GM21717 (cell line): ENCODE measurements around the gene TFF3.

Experiments used
- ATAC-seq: cut with Tn5 transposase; IDR thresholded peaks from one replicate; pipeline ENCODE4 v1.9.1; 2021; ENCODE audit warnings: mild to moderate bottlenecking, moderate library complexity; ENCODE audit not compliant: unreplicated experiment

TFF3 gene

DNA sequence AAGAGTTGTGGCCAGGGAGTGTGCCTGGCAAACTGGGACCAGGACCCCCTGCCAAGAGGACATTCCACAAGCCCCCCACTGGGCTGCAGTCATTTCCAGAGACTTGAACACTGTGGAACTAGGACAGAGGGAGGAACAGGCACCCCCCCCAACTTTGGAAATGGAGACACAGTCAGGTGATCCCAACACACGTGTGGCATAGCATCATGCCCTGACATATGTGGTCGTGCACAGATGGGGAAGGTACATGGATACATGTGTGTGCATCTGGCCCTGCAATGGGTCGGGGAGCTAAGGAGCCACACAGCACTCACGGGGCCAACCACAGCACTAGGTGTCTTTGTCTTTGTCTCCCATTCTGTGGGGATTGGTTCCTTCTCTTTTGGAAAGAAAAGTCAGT lies 6.6 kb upstream of the TFF3 start:
- ATAC-seq, result no peak

DNA sequence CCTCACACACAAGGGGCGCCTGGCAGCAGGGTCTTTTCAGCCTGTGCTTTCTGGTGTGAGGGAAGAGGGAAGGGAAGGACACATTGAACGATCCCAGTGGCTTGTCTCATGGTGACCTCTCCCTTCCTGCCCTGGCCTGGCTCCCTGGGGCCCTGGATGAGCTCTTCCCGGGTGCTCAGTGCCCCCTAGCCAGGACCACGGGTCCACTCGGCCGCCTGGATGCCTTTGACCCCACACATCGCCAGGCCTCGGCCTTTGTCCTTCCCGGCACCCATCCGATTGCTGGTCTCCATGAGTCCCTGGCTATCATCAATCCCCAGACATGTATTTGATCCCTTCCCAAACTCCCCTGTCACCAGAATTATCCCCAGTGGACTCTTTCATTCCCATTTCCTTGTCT lies 6.0 kb upstream of the TFF3 start:
- ATAC-seq, result no peak

DNA sequence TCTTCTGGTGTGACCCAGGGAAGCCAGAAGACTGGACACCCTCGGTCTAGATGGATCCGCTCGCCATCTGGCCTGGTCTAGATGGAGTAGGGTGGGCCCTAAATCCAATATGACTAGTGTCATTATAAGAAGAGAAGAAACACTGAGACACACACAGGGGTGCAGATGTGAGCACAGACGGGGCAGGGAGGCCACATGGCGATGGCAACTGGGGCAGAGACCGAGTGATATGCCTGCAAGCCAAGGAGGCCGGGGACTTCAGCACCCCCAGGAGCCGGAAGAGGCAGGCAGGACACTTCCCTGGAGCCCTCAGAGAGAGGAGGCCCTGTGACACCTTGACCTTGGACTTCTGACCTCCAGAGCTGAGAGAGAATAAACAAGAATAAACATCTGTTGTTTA lies 5.6 kb upstream of the TFF3 start:
- ATAC-seq, result no peak

DNA sequence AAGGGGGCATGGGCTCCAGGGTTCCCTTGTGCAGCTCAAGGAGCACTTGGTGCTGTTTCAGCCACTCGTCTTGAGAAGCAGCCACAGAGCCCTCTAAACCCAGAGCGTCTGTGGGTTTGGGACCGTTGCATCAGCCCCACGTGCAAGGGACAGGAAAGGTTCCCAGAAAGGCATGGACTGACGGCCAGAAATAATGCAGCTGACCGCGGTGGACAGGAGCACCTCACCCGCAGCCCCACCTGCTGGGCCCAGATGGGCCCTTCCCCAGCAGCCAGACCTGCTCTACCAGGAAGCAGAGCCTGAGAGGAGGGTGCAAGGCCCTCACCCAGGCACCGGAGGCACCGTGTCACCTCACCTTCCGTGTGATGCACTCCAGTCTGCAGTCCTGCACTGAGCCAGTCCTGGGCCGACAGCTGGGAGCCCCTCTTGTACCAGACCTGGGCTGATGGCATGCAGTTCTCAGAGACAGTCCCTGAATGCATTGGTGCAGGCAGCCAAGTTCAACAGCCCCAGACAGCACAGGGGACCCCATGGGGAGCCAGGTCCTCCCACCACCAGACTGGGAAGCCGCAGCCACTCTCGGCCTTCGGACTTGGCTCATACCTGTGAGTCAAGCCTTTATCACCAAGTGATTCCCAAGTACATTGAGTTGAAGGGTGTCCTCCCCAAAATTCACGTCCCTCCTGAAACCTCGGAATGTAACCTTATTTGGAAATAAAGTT lies 4.8 kb upstream of the TFF3 start:
- ATAC-seq, result no peak

DNA sequence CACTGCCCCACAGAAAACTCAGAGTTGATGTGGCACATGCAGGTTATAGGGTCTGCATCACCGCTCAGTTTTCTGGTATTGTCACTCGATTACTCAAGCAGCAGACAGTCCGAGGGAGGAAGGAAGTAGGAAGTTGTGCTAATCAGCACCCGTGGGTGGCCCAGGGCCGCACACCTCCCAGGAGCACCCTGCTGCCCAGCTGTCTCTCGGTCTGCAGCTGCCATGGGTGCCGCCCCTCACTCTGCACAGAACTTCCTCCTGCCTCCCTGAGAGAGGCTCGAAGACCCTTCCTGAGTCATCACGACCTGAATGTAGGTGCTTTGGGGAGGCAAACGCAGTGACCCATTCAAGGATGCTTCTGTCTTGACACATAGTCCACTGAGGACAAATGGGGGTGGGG lies 4.2 kb upstream of the TFF3 start:
- ATAC-seq, result no peak

DNA sequence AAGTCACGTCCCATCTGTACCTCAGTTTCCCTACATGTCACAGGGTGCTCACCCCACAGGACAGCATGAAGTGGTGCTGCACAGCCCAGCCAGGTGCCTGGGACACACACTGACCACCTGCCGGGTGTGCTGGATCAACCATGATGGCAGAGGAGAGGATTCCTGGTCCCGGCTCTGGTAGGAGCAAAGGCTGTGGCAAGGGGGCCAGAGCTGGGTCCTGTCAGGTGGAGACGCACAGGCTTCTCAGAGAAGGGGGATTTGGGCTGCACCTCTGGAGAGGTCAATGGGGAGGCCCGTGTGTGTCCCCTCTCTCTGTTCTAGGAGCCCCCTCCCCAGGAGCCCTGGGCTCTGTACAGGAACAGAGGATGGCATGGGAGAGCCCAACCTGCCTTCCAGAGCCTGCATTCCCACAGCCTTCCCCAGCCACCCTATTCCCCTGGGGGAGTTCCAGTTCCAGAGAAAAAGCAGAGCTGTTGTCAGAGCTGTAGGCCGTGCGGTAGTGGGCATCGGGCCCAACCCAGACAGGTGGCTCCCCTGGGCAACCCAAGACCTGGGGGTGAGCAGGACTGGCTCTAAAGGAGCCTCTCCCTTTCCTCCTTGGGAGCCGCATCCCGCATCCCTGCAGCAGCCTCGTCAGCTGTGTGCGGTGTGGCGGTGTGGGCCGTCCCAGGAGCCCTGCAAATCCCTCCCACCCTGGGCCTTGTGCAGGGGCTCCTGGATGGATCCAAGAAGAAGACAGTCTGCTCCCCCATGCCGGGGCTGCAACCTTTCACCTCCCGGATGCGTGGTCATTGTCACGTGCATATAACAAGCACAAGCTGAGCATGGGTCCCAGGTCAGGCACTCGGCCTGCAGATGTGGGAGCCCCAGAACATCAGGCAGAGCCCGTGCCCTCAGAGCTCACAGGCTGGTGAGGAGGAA lies 2.9 kb upstream of the TFF3 start:
- ATAC-seq, result no peak

DNA sequence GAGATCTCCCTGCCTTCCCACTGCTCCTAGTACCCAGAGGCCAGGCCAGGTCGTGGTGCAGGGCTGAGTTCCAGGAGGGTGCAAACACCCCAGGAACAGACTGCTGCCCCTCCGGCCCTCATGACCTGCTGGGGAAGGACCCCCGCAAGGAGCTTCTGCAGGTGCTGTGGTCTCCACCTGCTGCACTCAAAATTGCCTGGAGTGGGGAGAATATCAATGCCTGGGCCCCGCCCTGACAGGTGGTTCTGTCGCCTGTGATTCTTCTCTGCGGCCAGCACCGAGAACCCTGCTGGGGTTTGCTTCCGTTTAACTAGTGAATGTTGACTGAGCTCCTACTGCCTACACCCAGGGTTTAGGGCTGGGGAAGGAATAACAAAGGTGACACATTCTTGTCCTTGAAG lies 2.1 kb upstream of the TFF3 start:
- no peak for ATAC-seq

DNA sequence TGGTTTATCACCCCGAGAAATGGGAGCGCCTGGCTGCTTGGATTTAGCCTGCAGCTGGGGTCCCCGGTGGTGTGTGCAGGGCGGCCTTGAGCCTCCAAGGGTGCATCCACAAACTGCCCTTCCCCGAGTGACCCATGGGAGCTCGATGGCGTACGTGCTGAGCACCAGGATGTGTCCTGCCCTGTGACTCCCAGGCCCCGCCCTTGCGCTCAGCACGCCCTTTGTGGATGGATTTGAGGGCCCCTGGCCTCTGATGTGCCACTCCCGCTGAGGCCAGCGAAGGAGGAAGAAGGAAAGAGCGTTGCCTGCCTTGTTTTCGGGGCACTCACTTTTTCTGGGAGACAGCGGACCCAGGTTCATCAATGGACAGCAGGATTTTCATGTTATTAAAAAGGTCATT lies 1.7 kb upstream of the TFF3 start:
- no peak for ATAC-seq

DNA sequence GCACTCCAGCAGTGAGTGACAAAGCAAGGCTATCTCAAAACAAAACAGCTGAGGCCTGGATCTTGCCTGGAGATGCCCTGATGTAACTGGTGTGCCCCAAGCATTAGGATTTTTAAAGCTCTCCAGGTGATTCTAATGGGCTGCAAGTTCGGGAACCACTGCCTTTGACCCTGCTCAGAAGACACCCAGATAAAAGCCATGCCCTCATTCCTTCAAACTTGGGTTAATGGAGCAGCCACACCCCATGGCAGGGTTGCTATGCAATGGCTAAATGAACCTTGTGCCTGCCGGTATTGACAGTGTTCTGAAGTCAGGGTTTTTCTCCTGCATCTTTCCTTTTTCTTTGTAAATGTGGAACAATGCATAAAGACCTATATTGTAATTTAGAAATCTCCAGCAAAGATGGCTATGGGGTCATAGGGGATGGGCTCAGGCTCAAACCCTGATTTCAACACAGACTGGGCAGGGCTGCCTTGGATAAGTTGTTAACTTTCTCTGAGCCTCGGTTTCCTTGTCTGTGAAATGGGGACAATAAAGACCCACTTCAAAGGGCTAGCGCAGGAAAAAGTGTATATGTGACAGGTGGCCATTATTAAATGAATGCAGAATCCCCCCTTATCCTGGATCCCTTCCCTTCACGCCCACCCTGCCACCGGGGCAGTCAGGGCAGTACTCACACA lies 453 bp downstream of the TFF3 start:
- ATAC-seq, result no peak

DNA sequence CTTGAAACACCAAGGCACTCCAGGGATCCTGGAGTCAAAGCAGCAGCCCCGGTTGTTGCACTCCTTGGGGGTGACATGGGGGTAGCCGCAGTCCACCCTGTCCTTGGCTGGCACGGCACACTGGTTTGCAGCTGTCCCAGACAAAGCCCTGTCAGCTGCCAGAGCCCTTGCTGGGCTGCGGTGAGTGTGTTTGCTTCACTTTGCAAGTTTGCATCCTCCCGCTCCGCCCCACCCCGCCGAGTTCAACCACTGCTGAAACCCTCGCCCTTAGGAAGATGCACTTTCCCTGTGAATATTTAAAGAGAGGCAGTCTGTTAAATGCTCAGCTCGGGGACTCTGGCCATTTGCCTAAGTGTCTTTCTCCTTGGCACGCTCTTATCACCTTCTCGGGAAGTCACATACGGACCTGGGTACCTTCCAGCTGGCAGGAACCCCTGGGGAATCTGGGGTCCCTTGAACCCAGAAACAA lies 1.7 kb downstream of the TFF3 start:
- no peak for ATAC-seq

DNA sequence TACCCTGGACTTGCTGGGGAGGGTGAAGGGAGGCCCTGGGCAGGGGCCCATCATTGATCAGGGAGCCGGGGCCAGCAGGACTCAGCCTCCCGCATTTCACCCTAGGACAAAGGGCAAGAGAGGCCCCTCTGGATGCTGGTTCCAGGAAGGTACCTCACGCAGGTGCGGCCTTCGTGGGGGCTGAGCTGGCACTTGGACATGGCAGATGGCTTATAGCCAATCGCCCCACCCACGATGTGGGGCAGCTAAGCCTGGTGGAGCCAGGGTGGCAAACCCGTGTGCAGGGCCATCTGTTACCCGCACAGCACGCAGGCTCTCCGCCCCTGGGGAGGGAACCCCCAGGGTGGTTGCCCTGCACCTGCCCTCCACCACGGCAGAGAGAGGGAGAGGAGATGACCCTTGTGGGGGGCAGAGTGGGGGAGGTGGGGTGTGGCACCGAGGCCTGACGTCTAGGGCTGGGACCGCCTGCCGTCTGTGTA lies 2.5 kb downstream of the TFF3 start:
- ATAC-seq, result no peak

DNA sequence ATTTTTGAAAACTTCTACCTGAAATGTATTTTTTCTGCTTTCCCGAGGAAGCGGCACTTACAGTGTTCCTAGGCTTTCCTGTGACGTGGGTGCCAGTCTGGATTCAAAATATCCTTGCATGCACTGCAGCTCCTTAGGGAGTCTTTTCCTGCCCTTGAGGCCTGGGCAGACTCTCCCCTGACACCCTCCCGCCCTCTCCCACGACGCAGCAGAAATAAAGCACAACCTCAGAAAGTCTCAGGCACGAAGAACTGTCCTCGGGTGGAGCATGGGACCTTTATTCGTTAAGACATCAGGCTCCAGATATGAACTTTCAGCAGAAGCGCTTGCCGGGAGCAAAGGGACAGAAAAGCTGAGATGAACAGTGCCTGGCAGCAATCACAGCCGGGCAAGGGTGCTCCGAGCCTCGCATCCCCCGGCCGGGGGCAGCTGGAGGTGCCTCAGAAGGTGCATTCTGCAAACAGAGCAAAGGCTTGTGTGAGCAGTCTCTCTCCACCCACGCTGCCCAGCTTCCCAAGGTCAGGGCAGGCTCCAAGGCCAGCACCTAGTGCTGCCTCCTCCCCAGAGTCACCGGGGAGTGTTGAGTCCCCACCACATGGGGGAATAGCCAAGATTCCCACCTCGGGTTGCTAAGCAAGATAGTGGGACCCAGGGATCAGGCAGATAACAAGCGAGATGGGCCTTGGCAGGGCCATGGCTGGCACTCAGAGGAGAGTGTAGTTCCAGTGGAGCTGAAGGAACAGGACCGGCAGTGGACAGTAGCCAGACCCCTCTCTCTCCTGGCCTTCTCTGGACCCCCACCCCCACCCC lies 3.2 kb downstream of the TFF3 start:
- ATAC-seq, result no peak

DNA sequence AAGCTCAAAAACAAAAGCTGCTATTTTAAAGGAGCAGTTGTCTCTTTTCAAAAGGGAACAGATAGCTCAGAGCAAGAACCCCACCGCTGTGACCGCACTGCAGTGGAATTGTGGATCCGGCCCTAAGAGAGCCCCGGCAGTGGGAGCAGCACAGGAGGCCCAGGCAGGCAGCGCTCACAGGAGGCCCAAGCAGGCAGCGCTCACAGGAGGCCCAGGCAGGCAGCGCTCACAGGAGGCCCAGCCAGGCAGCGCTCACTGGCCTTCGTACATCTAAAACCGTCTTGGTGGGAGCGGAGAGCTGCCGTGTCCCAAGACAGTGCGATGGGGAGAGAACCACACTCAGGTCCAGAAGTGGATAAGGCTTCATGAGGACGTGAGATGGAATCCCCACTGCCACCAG lies 4.0 kb downstream of the TFF3 start:
- ATAC-seq, result no peak

DNA sequence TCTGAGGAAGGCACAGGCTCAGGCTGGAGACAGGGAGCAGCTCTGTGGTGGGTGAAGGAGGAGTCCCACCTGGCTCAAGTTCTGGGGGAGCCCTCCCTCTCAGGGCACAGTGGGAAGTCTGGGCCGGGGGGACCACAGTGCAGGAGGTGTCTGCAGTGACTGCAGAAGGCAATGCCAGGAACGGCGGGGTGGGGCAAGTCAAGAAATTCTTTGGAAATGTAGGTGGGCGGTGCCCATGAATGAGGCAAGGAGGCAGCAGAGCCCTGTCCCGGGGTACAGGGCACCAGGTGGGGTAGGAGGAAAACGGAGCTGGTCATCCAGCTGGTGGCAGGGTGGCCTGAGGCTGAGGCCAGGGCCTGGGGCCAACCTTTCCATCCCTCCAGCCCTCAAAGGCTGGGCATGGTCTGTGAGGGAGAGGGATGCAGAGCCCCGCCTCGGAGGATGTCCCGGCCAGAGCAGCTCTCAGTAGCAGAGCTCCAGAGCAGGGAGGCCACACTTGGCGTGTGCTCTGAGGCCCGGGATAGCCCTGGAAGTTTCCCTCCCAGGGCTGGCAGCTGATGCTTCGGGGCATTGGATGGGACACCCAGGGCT lies 4.7 kb downstream of the TFF3 start:
- ATAC-seq, result no peak

DNA sequence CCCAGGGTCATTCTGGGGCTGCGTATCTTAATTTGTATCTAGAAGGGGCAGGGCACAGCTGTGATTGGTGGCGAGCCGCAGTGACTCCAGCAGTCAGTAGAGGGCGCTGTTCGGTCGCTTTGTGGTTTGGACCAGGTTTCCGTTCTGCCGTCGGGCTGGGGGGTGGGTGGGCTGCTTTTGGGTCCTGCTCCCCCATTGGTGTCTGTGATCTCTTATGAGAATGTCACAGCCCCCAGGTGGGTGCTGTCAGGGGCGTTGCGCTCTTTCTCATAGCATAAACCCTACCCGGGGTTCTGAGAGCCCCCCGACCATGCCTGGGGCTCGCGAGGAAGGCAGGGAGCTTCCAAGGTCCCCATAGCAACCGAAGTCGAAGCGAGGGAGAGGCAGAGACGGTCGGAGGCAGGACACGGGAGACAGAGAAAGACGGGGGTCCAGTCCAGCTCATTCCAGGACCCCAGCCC lies 5.4 kb downstream of the TFF3 start:
- ATAC-seq, result no peak

DNA sequence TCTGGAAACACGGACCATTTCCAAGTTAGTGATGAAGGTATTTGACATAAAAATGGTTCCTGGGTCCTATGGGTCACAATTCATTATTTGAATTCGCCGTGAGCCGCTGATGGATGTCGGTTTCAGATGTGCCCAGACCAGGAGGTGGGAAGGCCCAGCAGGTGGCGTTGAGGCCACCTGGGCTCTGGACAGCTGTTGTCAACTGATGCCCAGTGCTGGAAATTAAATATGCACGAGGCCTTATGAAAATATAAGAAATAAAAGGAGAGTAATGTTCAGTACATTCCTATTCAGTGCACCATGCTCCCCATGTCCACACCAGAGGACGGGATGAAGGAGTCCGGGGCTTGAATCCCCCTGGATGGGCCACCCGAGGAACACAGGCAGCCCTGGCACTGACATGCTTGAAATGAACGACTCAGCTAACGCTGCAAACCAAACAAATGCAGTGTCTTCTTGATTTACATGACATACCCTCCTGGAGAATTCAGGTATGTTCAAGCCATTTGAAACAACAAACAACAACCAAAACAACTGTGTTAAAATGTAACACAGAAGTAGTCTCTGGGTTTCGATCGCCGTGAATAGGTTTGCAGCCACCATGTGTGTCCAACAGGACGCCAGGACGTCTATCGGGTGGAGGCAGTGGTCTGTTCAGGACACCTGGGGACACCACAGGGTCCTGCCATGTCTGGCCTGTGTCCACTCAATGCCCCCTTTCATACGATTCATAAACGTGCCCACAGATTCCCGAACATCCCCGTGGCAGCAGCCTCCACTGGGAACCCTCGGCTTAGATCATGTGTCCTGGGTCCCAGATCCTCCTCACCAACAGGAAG lies 6.1 kb downstream of the TFF3 start:
- ATAC-seq, result no peak

DNA sequence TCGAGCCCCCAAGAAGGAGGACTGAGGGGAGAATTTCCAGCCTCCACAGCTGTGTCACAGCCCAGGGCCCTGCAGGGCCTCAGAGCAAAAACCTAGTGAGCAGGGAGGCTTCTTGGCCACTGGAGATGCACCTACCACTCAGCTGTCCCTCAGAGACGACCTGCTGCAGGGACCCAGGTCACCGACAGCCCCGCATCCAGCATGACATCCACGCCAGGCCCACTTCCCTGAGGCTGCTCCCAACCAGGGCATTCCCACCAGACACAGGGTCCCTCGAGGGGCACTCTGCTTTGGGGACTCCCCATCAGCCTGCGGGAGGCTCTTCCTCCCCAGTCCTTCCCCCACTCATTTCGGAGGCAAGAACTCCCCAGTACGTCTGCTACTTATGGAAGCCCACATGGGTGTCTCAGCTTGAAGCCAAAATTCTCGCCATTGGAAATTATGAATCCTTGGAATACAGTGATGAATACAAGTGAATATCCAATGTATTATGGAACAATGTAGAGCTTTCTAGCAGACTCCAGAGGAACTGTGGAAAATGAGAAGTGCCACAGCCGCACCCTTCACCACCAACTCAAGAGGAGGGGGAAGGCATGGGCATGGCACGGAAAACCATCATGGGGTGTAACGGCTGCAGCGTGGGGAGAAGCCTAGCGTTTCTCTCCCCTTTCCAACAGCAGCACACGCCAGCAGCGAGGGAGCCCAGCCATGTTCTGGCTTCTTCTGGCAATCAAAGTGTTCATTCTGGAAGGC lies 6.9 kb downstream of the TFF3 start:
- no peak for ATAC-seq

DNA sequence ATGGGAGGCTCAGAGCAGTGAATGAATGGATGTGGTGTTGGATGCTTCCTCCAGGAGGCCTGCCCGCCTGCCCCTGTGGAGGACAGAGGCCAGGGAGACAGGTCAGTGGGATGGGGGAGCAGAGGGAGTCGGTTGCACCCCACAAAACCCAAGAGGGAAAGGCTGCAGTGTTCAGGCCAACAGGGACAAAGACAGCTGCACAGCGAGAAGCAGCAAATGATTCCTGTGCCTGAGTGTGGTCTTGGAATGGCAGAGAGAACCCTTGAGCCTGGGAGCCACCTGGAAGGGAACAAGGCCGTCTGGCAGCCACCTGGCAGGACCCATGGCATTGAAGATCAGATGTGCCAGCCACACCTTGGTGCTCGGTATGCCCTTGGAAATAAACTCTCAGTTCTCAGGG lies 8.1 kb downstream of the TFF3 start:
- ATAC-seq, result no peak
